ENCODE data around the gene ADNP.

The ADNP gene

DNA sequence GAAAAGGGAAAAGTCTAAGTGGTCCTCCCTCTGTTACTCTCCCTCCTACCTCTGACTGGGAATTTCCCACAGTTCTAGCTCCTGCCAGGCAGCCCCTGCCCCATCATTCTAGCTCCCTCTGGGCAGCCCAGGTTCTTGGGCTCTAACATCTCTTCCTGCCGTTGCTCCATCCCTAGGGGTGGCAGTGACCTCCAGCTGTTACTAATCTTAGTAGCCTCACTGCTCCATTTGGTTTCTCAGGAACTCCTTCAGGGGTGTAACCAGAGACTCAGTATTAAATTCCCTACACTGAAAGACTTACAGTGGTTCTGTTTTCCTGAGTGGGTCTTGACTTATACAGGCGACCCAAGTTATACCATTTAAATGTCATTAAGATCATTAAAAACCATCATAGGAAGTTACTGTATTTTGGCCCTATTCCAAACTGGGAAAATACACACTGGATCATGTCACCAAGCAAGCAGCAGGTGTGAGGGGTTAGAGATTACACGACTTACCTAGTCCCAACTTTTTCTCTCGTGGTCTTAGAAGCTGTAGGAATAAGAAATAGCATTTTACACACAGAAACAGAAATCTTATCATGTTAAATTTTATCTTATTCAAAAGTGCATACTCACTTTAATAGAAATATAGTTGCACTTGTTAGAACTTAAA, 17.0 kb upstream of the ADNP start:
- no peak overlapping the region for H3K27ac ChIP-seq (ENCODE audit: low read depth, low read length)

DNA sequence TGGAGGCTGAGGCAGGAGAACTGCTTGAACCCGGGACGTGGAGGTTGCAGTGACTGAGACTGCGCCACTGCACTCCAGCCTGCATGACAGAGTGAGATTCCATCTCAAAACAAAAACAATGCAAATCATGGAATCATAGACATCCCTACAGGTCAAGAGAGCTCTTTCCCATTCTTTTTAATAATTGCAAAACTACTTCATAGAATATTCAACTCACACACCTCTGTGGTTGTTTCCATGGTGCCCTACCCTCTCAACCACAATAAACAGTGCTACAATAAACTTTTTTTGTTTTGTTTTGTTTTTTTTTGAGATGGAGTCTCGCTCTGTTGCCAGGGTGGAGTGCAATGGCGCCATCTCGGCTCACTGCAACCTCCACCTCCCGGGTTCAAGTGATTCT, 11.8 kb upstream of the ADNP start:
- no peak overlapping the region for H3K56ac ChIP-seq (ENCODE audit: low read length)
- no peak overlapping the region for H3K4ac ChIP-seq (ENCODE audit: low read depth, low read length)

More for the DNA sequence above, 17.0 kb upstream of the ADNP start:
- no CpG with 5 or more reads among the region's 4 CpGs for WGBS (ENCODE audit: extremely low coverage, insufficient coverage, low lambda C conversion rate)
- Histone ChIP-seq H2BK120ac (ENCODE audit: low read depth, low read length) (no peak overlapping the region), H3K4me2 (ENCODE audit: low read length) (no peak overlapping the region), H3K56ac (ENCODE audit: low read length) (no peak overlapping the region), H2AK5ac (ENCODE audit: low read length) (no peak overlapping the region), H3K79me2 (ENCODE audit: control insufficient read depth, insufficient read depth, low read length) (peaks cover 3% of the 10 kb centered on the region), H2BK5ac (ENCODE audit: low read length) (no peak overlapping the region), H3K4me1 (ENCODE audit: control insufficient read depth, low read depth, low read length) (no peaks in the 10 kb centered on the region), H3K4ac (ENCODE audit: low read depth, low read length) (no peak overlapping the region), H3K79me1 (ENCODE audit: low read length) (peaks cover 3% of the 10 kb centered on the region), H2BK15ac (replicated peaks; ENCODE audit: low read depth) (no peak overlapping the region), H3K18ac (ENCODE audit: low read length) (no peak overlapping the region), H4K8ac (ENCODE audit: low read depth, low read length) (no peak overlapping the region), H3K4me3 (ENCODE audit: low read length) (no peak overlapping the region), H3K23ac (ENCODE audit: low read length) (no peak overlapping the region), H3K9ac (ENCODE audit: low read length) (no peak overlapping the region), H3K36me3 (ENCODE audit: control insufficient read depth, insufficient read depth, low read length) (no peaks in the 10 kb centered on the region), H3K27me3 (ENCODE audit: insufficient read depth, low read length, poor library complexity) (no peaks in the 10 kb centered on the region), H4K5ac (ENCODE audit: low read length) (no peak overlapping the region)
- no peak for DNase-seq

GRCh38 chr20:50933589-50933988, 2.4 kb upstream of the ADNP start:
- H3K4me2 ChIP-seq (ENCODE audit: low read length) = no peak overlapping the region
- H2BK5ac ChIP-seq (ENCODE audit: low read length) = no peak overlapping the region
- no peaks in the 10 kb centered on the region for H3K79me1 ChIP-seq (ENCODE audit: low read length)
- H3K23ac ChIP-seq (ENCODE audit: low read length) = no peak overlapping the region
- peaks cover 17% of the 10 kb centered on the region for H3K79me2 ChIP-seq (ENCODE audit: control insufficient read depth, insufficient read depth, low read length)
- no peak overlapping the region for H3K18ac ChIP-seq (ENCODE audit: low read length)
- H2BK15ac ChIP-seq (replicated peaks; ENCODE audit: low read depth) = no peak overlapping the region
- no peak overlapping the region for H4K5ac ChIP-seq (ENCODE audit: low read length)
- WGBS (ENCODE audit: extremely low coverage, insufficient coverage, low lambda C conversion rate) = no CpG with 5 or more reads among the region's 1 CpG
- no peak overlapping the region for H4K8ac ChIP-seq (ENCODE audit: low read depth, low read length)
- no peak for DNase-seq
- H3K36me3 ChIP-seq (ENCODE audit: control insufficient read depth, insufficient read depth, low read length) = peaks cover 3% of the 10 kb centered on the region
- no peaks in the 10 kb centered on the region for H3K27me3 ChIP-seq (ENCODE audit: insufficient read depth, low read length, poor library complexity)
- no peak overlapping the region for H3K4ac ChIP-seq (ENCODE audit: low read depth, low read length)
- H2BK120ac ChIP-seq (ENCODE audit: low read depth, low read length) = no peak overlapping the region
- no peak overlapping the region for H3K4me3 ChIP-seq (ENCODE audit: low read length)
- H2AK5ac ChIP-seq (ENCODE audit: low read length) = no peak overlapping the region
- no peak overlapping the region for H3K9ac ChIP-seq (ENCODE audit: low read length)
- no peak overlapping the region for H3K27ac ChIP-seq (ENCODE audit: low read depth, low read length)
- H3K56ac ChIP-seq (ENCODE audit: low read length) = no peak overlapping the region
- H3K4me1 ChIP-seq (ENCODE audit: control insufficient read depth, low read depth, low read length) = peaks cover 5% of the 10 kb centered on the region

More for the DNA sequence above, 11.8 kb upstream of the ADNP start:
- H3K4me2 ChIP-seq (ENCODE audit: low read length) = no peak overlapping the region
- no peak overlapping the region for H3K18ac ChIP-seq (ENCODE audit: low read length)
- H2BK120ac ChIP-seq (ENCODE audit: low read depth, low read length) = no peak overlapping the region
- no peak overlapping the region for H3K4me3 ChIP-seq (ENCODE audit: low read length)
- no peak overlapping the region for H3K23ac ChIP-seq (ENCODE audit: low read length)
- no peak overlapping the region for H3K9ac ChIP-seq (ENCODE audit: low read length)
- H3K27ac ChIP-seq (ENCODE audit: low read depth, low read length) = no peak overlapping the region
- H2BK5ac ChIP-seq (ENCODE audit: low read length) = no peak overlapping the region
- no CpG with 5 or more reads among the region's 7 CpGs for WGBS (ENCODE audit: extremely low coverage, insufficient coverage, low lambda C conversion rate)
- H4K8ac ChIP-seq (ENCODE audit: low read depth, low read length) = no peak overlapping the region
- no peak for DNase-seq
- H3K4me1 ChIP-seq (ENCODE audit: control insufficient read depth, low read depth, low read length) = no peaks in the 10 kb centered on the region
- no peaks in the 10 kb centered on the region for H3K27me3 ChIP-seq (ENCODE audit: insufficient read depth, low read length, poor library complexity)
- no peak overlapping the region for H4K5ac ChIP-seq (ENCODE audit: low read length)
- H3K36me3 ChIP-seq (ENCODE audit: control insufficient read depth, insufficient read depth, low read length) = no peaks in the 10 kb centered on the region
- H2BK15ac ChIP-seq (replicated peaks; ENCODE audit: low read depth) = no peak overlapping the region
- H2AK5ac ChIP-seq (ENCODE audit: low read length) = no peak overlapping the region
- H3K79me2 ChIP-seq (ENCODE audit: control insufficient read depth, insufficient read depth, low read length) = no peaks in the 10 kb centered on the region
- H3K79me1 ChIP-seq (ENCODE audit: low read length) = no peaks in the 10 kb centered on the region

- Histone ChIP-seq H3K4ac (ENCODE audit: low read depth, low read length) (no peak overlapping the region), H3K27ac (ENCODE audit: low read depth, low read length) (no peak overlapping the region), H3K79me1 (ENCODE audit: low read length) (no peaks in the 10 kb centered on the region), H2BK15ac (replicated peaks; ENCODE audit: low read depth) (no peak overlapping the region), H3K18ac (ENCODE audit: low read length) (no peak overlapping the region), H3K9ac (ENCODE audit: low read length) (no peak overlapping the region), H2BK5ac (ENCODE audit: low read length) (no peak overlapping the region), H3K4me1 (ENCODE audit: control insufficient read depth, low read depth, low read length) (peaks cover 8% of the 10 kb centered on the region), H4K5ac (ENCODE audit: low read length) (no peak overlapping the region), H3K4me2 (ENCODE audit: low read length) (no peak overlapping the region), H3K4me3 (ENCODE audit: low read length) (no peak overlapping the region), H3K36me3 (ENCODE audit: control insufficient read depth, insufficient read depth, low read length) (peaks cover 3% of the 10 kb centered on the region), H2BK120ac (ENCODE audit: low read depth, low read length) (no peak overlapping the region), H3K23ac (ENCODE audit: low read length) (no peak overlapping the region), H4K8ac (ENCODE audit: low read depth, low read length) (no peak overlapping the region), H3K56ac (ENCODE audit: low read length) (no peak overlapping the region), H2AK5ac (ENCODE audit: low read length) (no peak overlapping the region), H3K79me2 (ENCODE audit: control insufficient read depth, insufficient read depth, low read length) (peaks cover 25% of the 10 kb centered on the region), H3K27me3 (ENCODE audit: insufficient read depth, low read length, poor library complexity) (no peaks in the 10 kb centered on the region)
- no CpG with 5 or more reads among the region's 1 CpG for WGBS (ENCODE audit: extremely low coverage, insufficient coverage, low lambda C conversion rate)
- no peak for DNase-seq
Measured at GRCh38 chr20:50932691-50933280, 1.5 kb upstream of the ADNP start.

GRCh38 chr20:50932016-50932485, 814 bp upstream of the ADNP start:
- Histone ChIP-seq H2BK5ac (ENCODE audit: low read length) (no peak overlapping the region), H3K18ac (ENCODE audit: low read length) (no peak overlapping the region), H2BK120ac (ENCODE audit: low read depth, low read length) (no peak overlapping the region), H3K56ac (ENCODE audit: low read length) (peak overlapping the region; percentile 96), H3K23ac (ENCODE audit: low read length) (no peak overlapping the region), H3K27me3 (ENCODE audit: insufficient read depth, low read length, poor library complexity) (no peaks in the 10 kb centered on the region), H3K4me3 (ENCODE audit: low read length) (no peak overlapping the region), H3K79me2 (ENCODE audit: control insufficient read depth, insufficient read depth, low read length) (peaks cover 32% of the 10 kb centered on the region), H3K79me1 (ENCODE audit: low read length) (no peaks in the 10 kb centered on the region), H3K4me1 (ENCODE audit: control insufficient read depth, low read depth, low read length) (peaks cover 8% of the 10 kb centered on the region), H2BK15ac (replicated peaks; ENCODE audit: low read depth) (no peak overlapping the region), H2AK5ac (ENCODE audit: low read length) (no peak overlapping the region), H4K8ac (ENCODE audit: low read depth, low read length) (no peak overlapping the region), H3K4ac (ENCODE audit: low read depth, low read length) (peak overlapping the region; percentile 18), H4K5ac (ENCODE audit: low read length) (no peak overlapping the region), H3K4me2 (ENCODE audit: low read length) (no peak overlapping the region), H3K36me3 (ENCODE audit: control insufficient read depth, insufficient read depth, low read length) (peaks cover 3% of the 10 kb centered on the region), H3K27ac (ENCODE audit: low read depth, low read length) (peak overlapping the region; percentile 100), H3K9ac (ENCODE audit: low read length) (peak overlapping the region; percentile 58)
- WGBS (ENCODE audit: extremely low coverage, insufficient coverage, low lambda C conversion rate) = no CpG with 5 or more reads among the region's 6 CpGs
- no peak for DNase-seq

Measured in mesendoderm (in vitro differentiated cells).